Activated CD8-positive, alpha-beta memory T cell treated with anti-CD3 and anti-CD28 coated beads, Interleukin-2, amount 10 ng/mL, durations not matched to agents 7 days and 5 days (primary cell): ENCODE results near the gene CD69. TPM values are rescaled to one million over a fixed set of nuclear protein-coding genes. Genes with fewer than 3 reads are reported as not detected.
A peak's percentile ranks its signal among the peaks of the same experiment; 100 is the strongest.

Source experiments
- ATAC-seq: fragments of 150-1000 bp; cut with Tn5 transposase; one replicate; pipeline ENCODE4 v1.10.0; 2021; ENCODE audit warnings: moderate library complexity
- CTCF ChIA-PET: fragments of 350-600 bp; sonication (Branson Sonifier 250); formaldehyde crosslinking; loops from one replicate; lab custom pipeline; 2021; ENCODE audit warnings: antibody characterized with exemption; lab: Charles Lee
- DNase-seq: peaks from one replicate; pipeline ENCODE4 v3.0.0-alpha.2; 2020
- H3K27ac Mint-ChIP-seq: one replicate; pipeline ENCODE4 v1.8.0; 2021; ENCODE audit warnings: mild to moderate bottlenecking, mixed read lengths
- H3K27me3 Mint-ChIP-seq: one replicate; pipeline ENCODE4 v1.8.0; 2021; ENCODE audit warnings: mixed read lengths
- H3K36me3 Mint-ChIP-seq: one replicate; pipeline ENCODE4 v1.8.0; 2021; ENCODE audit warnings: mild to moderate bottlenecking, mixed read lengths
- H3K4me1 Mint-ChIP-seq: one replicate; pipeline ENCODE4 v1.8.0; 2021; ENCODE audit warnings: mixed read lengths
- H3K4me3 Mint-ChIP-seq: one replicate; pipeline ENCODE4 v1.8.0; 2021; ENCODE audit warnings: mild to moderate bottlenecking, moderate library complexity, mixed read lengths
- H3K9me3 Mint-ChIP-seq: one replicate; pipeline ENCODE4 v1.8.0; 2022; ENCODE audit warnings: low read depth, mixed read lengths
- total RNA-seq, 2 experiments: library from RNA; stranded (reverse); gene quantifications; one replicate each; pipeline ENCODE4 v1.2.3, GENCODE V29; 2021

The CD69 gene
- total RNA-seq, 2 experiments from 2014 or later = 76.0 to 104 TPM

- ATAC-seq (no peak), DNase-seq (no peak)
- Mint-ChIP-seq H3K27ac (peak overlapping the region; percentile 87), H3K27me3 (no peaks in the 10 kb centered on the region), H3K36me3 (peaks cover 35% of the 10 kb centered on the region), H3K4me3 (peak overlapping the region; percentile 40), H3K9me3 (peaks cover 5% of the 10 kb centered on the region), H3K4me1 (peaks cover 63% of the 10 kb centered on the region)
- CTCF ChIA-PET = interaction anchor here (0.9 kb wide), 1 partner anchor 403 kb away, joined by 3 read pairs; no protein-coding TSS in a partner anchor
Observed at GRCh38 chr12:9736936-9737705, 23.6 kb downstream of the CD69 start.

DNA sequence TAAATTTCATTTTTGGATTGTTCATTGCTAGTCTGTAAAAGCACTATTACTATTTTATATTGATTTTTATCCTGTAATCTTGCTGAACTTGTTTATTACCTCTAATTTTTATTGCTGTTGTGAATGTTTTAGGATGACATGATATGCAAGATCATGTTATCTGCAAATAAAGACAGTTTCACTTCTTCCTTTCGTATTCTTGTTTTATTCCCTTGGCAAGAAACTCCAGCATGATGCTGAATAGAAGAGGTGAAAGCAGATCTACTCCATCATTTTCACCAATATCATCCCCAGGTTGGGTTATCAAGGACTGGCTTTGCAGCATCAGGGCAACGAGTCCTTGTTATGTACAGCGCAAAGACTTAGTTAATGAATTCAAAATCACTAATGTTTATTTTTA lies 25.1 kb downstream of the CD69 start:
- Mint-ChIP-seq H3K4me3 (no peak overlapping the region), H3K4me1 (peaks cover 64% of the 10 kb centered on the region), H3K36me3 (peaks cover 33% of the 10 kb centered on the region), H3K9me3 (peaks cover 4% of the 10 kb centered on the region), H3K27me3 (no peaks in the 10 kb centered on the region), H3K27ac (no peak overlapping the region)
- DNase-seq = no peak
- CTCF ChIA-PET = no interaction called here
- no peak for ATAC-seq

DNA sequence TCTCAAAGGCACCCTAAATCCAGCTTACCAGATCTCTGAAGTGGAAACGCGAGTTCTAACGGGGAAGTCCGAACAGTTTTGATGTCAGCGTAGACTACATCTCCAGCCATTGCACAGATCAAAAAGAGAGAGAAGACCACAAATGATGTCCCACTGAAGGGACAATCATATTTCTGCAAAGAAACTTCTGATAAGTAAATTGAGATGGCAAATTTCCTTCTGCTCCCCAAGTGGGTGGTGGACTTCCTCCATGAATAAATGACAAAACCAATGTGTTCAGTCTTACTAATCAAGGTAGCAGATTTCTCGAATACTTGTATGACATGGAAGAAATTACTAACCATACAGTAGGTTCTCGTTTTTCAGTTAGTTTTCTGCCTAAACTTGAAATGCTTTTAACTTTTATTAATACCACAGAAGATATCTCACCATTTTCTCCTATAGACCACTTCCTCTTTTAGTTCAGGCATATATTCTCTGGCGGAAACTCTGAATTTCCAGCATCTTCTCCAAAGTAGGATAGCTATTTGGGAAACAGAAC lies 27.7 kb downstream of the CD69 start, which contains the start of gene CLECL1:
Gene CLECL1 (minus strand): TSS at position 177 of the 541 bp plus-strand sequence.
- Mint-ChIP-seq H3K27me3 (no peaks in the 10 kb centered on the region), H3K4me1 (peaks cover 49% of the 10 kb centered on the region), H3K9me3 (peaks cover 2% of the 10 kb centered on the region), H3K4me3 (peak within 1 kb of the TSS; percentile 66), H3K36me3 (peaks cover 17% of the 10 kb centered on the region), H3K27ac (peak within 1 kb of the TSS; percentile 80)
- CTCF ChIA-PET = interaction anchor here (1.0 to 2.0 kb wide), 3 partner anchors 10 to 26 kb away, joined by 3 to 8 read pairs (median 3); no protein-coding TSS in a partner anchor
- DNase-seq (no peak), ATAC-seq (peak; percentile 51)

DNA sequence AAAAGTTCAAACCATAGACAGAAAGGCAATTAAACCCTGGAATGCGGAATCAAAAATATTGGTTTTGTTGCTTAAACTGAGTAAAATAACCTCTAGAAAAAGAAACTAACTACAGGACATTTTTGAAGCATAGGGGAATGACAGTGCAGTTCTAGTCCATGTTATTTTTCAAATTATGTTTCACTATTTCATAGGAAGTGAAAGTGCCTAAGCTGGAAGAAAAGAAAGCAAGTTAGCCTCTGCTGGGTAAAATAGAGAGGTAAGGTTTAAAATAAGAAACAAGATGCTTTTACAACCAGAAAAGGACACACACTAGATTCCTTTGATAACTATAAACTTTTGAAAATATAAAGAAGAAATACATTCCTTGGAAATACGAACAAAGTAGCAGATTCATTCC lies 28.9 kb downstream of the CD69 start:
- DNase-seq (no peak), ATAC-seq (peak; percentile 56)
- Mint-ChIP-seq H3K9me3 (peaks cover 2% of the 10 kb centered on the region), H3K4me3 (peak overlapping the region; percentile 66), H3K36me3 (peaks cover 16% of the 10 kb centered on the region), H3K27me3 (no peaks in the 10 kb centered on the region), H3K4me1 (peaks cover 39% of the 10 kb centered on the region), H3K27ac (peak overlapping the region; percentile 22)
- CTCF ChIA-PET = interaction anchor here (1.7 to 3.3 kb wide), 3 partner anchors 10 to 23 kb away, joined by 4 to 17 read pairs (median 8); no protein-coding TSS in a partner anchor

DNA sequence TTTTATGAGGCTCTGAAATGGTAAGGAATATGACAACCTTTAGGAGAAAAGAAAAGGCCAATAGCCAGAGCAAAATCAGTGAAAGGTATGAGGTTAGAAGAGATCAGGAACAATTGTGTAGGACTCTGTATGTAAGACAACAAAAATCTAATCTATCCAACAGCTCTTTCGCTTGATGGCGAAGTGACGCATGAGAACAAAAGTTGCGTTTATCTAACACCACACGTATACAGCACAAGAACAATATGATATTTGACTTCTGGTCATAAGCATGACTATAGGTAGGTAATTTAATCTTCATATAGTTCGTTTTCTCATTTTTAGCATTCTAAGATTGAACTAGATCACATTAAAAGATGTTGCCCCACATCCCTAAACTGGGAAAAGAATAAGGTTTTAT lies 29.3 kb downstream of the CD69 start:
- Mint-ChIP-seq H3K27ac (peak overlapping the region; percentile 22), H3K27me3 (no peaks in the 10 kb centered on the region), H3K36me3 (peaks cover 13% of the 10 kb centered on the region), H3K4me1 (peaks cover 36% of the 10 kb centered on the region), H3K9me3 (peaks cover 2% of the 10 kb centered on the region), H3K4me3 (peak overlapping the region; percentile 66)
- ATAC-seq = no peak
- CTCF ChIA-PET = interaction anchor here (1.7 to 3.3 kb wide), 3 partner anchors 9 to 23 kb away, joined by 4 to 17 read pairs (median 8); no protein-coding TSS in a partner anchor
- DNase-seq = no peak

- Mint-ChIP-seq H3K4me1 (peaks cover 33% of the 10 kb centered on the region), H3K27me3 (no peaks in the 10 kb centered on the region), H3K4me3 (peak overlapping the region; percentile 66), H3K36me3 (peaks cover 12% of the 10 kb centered on the region), H3K9me3 (peaks cover under 1% of the 10 kb centered on the region), H3K27ac (no peak overlapping the region)
- no peak for DNase-seq
- CTCF ChIA-PET = interaction anchor here (1.1 to 3.3 kb wide), 5 partner anchors 9 to 98 kb away, joined by 3 to 17 read pairs (median 4); no protein-coding TSS in a partner anchor
- no peak for ATAC-seq
Observed at GRCh38 chr12:9730591-9730990, 30.1 kb downstream of the CD69 start.

GRCh38 chr12:9730011-9730410 lies 30.7 kb downstream of the CD69 start:
- Mint-ChIP-seq H3K36me3 (peaks cover 10% of the 10 kb centered on the region), H3K4me3 (no peak overlapping the region), H3K27me3 (no peaks in the 10 kb centered on the region), H3K4me1 (peaks cover 33% of the 10 kb centered on the region), H3K27ac (no peak overlapping the region), H3K9me3 (no peaks in the 10 kb centered on the region)
- CTCF ChIA-PET = interaction anchor here (0.6 to 3.3 kb wide), 7 partner anchors 13 to 97 kb away, joined by 3 to 17 read pairs (median 4); no protein-coding TSS in a partner anchor
- DNase-seq (no peak), ATAC-seq (no peak)

DNA sequence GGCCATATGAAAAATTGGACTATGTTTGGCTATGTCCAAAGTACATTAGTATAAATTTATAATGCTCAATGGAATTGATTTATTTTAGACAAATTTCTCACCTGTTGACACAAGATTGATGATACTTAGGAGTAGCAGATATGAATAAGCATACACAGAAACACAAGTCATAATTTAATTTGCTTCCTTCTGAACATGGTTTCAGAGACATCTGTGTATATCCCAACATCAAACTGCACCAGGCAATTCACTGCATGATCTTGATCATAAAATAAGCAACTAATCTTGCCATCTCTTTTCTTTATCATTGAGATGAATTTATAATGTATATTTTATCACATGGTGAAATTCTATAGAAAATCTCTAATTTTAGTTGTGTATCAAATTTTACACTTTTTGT lies 31.6 kb downstream of the CD69 start:
- Mint-ChIP-seq H3K27me3 (no peaks in the 10 kb centered on the region), H3K27ac (no peak overlapping the region), H3K9me3 (peaks cover 2% of the 10 kb centered on the region), H3K36me3 (peaks cover 11% of the 10 kb centered on the region), H3K4me3 (no peak overlapping the region), H3K4me1 (peaks cover 32% of the 10 kb centered on the region)
- ATAC-seq = no peak
- no peak for DNase-seq
- CTCF ChIA-PET = interaction anchor here (1.1 to 3.3 kb wide), 4 partner anchors 21 to 96 kb away, joined by 4 to 17 read pairs (median 5); no protein-coding TSS in a partner anchor

- no peak for ATAC-seq
- Mint-ChIP-seq H3K4me3 (no peak overlapping the region), H3K27me3 (no peaks in the 10 kb centered on the region), H3K9me3 (peaks cover 2% of the 10 kb centered on the region), H3K27ac (no peak overlapping the region), H3K4me1 (peaks cover 29% of the 10 kb centered on the region), H3K36me3 (peaks cover 14% of the 10 kb centered on the region)
- no peak for DNase-seq
- CTCF ChIA-PET = interaction anchor here (2.6 kb wide), 1 partner anchor 11 kb away, joined by 11 read pairs; no protein-coding TSS in a partner anchor
Observed at GRCh38 chr12:9727813-9728212, 32.9 kb downstream of the CD69 start.

DNA sequence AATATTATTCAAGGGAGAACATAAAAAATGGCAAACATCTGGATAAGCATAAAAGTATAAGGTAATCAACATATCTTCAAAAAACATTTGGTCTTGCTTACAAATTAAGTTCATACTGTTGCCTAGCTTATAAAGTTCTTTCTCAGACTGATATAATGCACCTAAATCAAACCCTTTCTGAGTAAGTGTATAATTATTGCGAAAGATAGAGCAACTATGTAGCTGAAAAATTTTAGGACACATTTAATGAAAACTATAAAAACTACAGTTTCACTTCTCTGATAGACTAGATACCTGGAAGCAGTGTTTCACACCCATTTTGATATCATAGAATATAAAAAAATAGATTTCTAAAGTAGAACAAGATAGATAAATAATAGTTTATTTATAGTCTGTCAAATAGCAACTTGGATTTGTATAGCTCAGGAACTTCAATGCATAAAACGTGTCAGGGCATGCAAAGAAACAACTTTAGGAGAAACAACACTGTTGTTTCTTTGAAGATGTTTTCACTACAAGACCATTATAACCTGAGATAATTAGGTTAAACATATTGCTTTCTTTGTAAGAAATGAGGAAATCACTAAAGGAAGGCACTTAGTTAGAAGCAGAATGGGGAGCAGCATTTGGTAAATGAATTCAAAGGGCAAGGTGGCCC lies 35.4 kb downstream of the CD69 start:
- DNase-seq = no peak
- H3K27ac Mint-ChIP-seq = no peak overlapping the region
- ATAC-seq = no peak
- CTCF ChIA-PET = interaction anchor here (1.1 to 4.0 kb wide), 3 partner anchors 8 to 32 kb away, joined by 3 to 24 read pairs (median 11); no protein-coding TSS in a partner anchor
- peaks cover 21% of the 10 kb centered on the region for H3K36me3 Mint-ChIP-seq
- H3K9me3 Mint-ChIP-seq = peaks cover 2% of the 10 kb centered on the region
- H3K27me3 Mint-ChIP-seq = no peaks in the 10 kb centered on the region
- H3K4me1 Mint-ChIP-seq = peaks cover 12% of the 10 kb centered on the region
- no peak overlapping the region for H3K4me3 Mint-ChIP-seq

- Mint-ChIP-seq H3K4me3 (no peak overlapping the region), H3K36me3 (peaks cover 21% of the 10 kb centered on the region), H3K27ac (no peak overlapping the region), H3K27me3 (no peaks in the 10 kb centered on the region), H3K4me1 (peaks cover 17% of the 10 kb centered on the region), H3K9me3 (peaks cover 2% of the 10 kb centered on the region)
- DNase-seq = no peak
- CTCF ChIA-PET = interaction anchor here (4.0 kb wide), 1 partner anchor 15 kb away, joined by 24 read pairs; no protein-coding TSS in a partner anchor
- ATAC-seq = no peak
Observed at GRCh38 chr12:9724023-9724422, 36.7 kb downstream of the CD69 start.

- Mint-ChIP-seq H3K4me3 (no peak overlapping the region), H3K27me3 (no peaks in the 10 kb centered on the region), H3K9me3 (peaks cover 2% of the 10 kb centered on the region), H3K4me1 (peaks cover 17% of the 10 kb centered on the region), H3K27ac (no peak overlapping the region), H3K36me3 (peaks cover 21% of the 10 kb centered on the region)
- CTCF ChIA-PET = interaction anchor here (1.0 to 2.2 kb wide), 5 partner anchors 9 to 252 kb away, joined by 3 to 9 read pairs (median 4); no protein-coding TSS in a partner anchor
- ATAC-seq (no peak), DNase-seq (no peak)
Observed at GRCh38 chr12:9721394-9722092, 39.2 kb downstream of the CD69 start.
